Left lobe of liver (tissue), 2 donors: ENCODE results near the gene SPSB3. TPM values are rescaled to one million over a fixed set of nuclear protein-coding genes. Genes with fewer than 3 reads are reported as not detected.
"Not testable (repeated sequence)": the region's sequence is repeated elsewhere in the genome, so short reads cannot be mapped to it uniquely, and the experiment has no call there.

Experiments used
- ATAC-seq: fragments of 200-7000 bp; cut with Tn5 transposase; one replicate; pipeline ENCODE4 v1.9.1; 2020; ENCODE audit warnings: mild to moderate bottlenecking, moderate library complexity
- DNase-seq: peaks from one replicate; pipeline ENCODE4 v3.0.0-alpha.2; 2020; ENCODE audit warnings: low spot score
- total RNA-seq: library from RNA; stranded (reverse); gene quantifications from one replicate; pipeline ENCODE4 v1.2.1, GENCODE V29; 2021
- donor health status: DM: no; HTN: no; CAD: no; lungs with moderate emphysema.
- donor health status: DM: no; HTN: yes; CAD: no.

SPSB3 gene
- total RNA-seq, 1 donor from 2014 or later: 49.1 TPM

DNA sequence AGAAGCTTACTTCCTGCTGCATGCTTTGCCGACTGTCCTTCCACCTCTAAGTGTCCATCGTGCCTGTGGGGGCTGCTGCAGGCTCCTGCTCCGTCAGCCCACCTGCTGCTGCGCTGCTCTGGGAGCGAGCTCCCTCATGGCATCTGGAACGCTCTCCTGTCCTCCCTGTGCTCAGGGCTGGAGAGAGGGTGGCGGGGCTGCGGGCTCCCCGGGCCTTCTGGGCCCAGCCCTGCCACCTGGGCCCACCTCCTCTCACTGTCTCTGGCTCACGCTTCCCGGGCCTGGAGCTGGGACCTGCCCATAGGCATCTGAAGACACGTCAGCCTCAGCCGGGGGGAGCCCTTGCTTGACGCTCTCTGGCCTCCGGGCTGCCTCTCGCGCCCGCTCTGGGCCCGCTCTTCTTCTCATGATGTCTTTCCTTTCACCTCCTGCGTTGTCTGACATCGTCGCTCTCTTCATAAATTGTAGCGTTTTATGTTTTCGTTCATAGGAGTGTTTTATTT, 38.0 kb downstream of the SPSB3 start:
- ATAC-seq (no peak), DNase-seq (no peak)

DNA sequence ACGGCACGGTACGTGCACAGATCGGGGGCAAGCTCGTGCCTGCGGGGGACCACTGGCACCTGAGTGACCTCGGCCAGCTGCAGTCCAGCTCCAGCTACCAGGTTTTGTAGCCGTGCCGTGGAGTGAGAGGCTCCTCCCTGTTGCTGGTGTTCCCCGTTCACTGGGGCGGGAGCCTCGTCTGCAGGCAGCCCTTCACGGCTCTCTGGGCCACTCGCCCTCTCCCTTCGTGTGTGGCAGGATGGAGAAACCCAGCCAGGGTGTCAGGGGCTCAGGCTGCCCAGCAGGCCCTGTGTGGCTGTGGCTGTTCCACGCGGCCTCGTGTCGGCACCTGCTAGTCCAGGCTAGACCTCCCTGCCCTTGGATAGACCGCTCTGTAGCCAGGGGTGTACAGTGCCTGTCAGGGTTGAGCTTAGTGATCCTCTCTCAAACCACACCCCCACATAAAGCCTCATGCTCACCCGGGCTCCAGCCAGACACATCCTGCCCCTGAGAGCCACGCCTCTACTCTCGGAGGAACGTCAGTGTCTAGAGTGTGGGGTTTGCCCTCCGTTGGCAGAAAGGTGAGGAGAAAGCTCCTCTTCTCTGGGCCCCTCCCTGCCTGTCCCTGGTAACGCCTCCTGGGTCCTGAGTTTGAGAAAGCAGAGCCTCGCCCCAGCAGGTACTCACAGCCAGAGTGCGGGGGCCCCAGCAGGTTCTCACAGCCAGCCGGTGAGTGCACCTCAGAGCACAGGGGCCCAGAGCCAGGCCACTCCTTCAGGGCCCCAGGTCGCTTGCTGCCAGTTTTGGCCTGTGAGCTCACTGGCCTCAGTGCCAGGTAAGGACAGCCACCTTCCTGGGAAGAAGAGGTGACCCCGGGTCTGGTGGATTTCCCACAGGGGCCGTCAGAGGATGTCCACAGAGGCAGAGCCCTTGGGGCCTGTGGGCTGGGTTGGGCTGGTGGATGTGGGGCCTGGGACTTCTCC, 38.7 kb downstream of the SPSB3 start:
- DNase-seq: no peak
- ATAC-seq: no peak

DNA sequence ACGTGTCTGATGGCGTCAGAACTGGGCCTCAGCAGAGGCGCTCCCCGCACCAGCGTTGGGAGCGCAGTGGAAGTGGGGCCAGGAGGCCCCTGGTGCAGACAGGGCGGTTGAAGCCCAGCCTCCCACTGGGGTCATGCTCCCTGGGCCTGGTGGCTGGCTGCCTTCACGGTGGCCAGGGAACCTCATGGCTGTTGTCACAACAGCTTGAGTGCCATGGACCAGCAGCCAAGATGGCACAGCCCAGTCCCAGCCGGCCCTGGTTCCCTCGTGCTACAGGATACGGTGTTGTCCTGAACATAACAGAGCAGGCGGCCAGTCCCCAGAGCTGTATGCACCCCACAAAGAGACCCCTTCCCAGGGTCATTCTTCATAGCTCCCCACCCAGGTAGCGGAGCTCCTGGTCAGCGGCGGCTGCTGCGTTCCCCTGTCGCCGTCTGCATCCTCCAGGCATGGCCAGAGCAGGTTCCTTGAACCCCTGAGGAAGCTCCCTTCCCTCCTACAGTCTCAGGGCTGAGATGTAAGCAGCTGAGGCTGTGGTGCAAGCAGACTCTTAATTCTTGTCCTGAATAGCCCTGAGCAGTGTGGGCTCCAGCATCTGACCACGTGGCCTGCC, 40.7 kb downstream of the SPSB3 start:
- DNase-seq: no peak

DNA sequence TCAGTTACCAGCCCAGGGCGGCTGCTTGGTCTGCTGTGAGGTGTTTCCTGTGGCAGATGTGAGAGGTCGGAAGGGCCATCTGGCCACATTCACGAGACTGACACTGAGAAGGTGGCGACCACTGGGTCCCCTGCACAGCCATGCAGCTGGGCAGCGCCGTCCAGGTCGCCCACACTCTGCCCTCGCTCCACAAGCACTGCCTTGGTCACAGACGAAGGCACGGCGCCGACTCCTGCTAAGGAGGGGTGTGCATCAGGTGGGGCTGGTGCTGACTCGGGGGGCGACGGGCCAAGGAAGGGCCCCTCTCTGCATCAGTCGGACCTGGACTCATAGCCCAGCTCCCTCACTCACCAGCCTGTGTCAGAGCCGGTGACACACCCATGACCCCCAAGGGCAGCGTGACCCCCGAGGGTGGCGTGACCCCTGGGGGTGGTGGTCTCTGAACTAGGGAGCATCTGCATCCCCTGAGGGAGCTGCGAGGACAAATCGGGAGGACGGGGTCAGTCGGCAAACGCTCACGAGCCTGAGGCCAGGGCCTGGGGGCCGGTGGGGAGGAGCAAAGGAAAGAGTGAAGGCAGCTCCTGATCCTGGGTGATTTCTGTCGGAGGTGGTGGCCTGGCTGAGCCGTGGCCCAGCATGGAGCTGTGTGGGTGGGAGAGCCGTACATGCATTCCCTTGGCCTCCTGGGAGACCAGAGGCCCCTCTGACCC, 41.4 kb downstream of the SPSB3 start:
- DNase-seq (no peak), ATAC-seq (no peak)

More for the DNA sequence above, 40.7 kb downstream of the SPSB3 start:
- ATAC-seq: no peak

DNA sequence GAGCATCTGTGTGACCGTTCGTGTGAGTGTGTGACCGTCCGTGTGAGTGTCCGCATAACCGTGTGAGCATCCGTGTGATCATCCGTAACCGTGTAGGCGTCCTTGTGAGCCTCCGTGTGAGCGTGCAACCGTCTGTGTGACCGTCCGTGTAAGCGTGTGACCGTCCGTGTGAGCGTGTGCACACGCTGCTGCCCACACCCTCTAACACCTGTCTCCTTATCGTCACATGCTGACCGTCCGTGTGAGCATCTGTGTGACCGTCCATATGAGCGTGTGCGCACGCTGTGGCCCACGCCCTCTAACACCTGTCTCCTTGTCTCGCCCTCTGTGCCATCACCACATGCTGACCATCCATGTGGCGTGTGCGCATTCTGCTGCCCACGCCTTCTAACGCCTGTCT, 42.1 kb downstream of the SPSB3 start:
- DNase-seq (no peak), ATAC-seq (no peak)

DNA sequence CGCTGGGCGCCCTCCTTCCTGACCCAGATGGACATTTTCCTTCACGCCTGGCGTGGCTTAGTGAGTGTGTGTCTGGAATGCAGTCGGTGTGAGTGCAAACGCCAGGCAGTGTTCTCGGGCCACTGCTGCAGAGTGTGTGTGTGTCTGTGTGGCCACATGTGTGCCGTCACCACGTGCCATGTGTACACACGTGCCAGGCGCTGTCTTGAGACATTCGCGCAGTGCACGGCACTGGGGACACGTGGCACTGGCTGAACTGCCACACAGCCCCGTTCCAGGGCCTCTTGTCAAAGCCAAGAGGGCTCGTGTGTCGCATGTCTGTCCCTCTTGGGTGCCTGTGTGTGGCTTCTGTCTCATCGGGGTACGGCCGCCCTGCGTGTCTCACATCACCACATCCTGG, 47.6 kb downstream of the SPSB3 start:
- no peak for ATAC-seq
- DNase-seq: no peak

DNA sequence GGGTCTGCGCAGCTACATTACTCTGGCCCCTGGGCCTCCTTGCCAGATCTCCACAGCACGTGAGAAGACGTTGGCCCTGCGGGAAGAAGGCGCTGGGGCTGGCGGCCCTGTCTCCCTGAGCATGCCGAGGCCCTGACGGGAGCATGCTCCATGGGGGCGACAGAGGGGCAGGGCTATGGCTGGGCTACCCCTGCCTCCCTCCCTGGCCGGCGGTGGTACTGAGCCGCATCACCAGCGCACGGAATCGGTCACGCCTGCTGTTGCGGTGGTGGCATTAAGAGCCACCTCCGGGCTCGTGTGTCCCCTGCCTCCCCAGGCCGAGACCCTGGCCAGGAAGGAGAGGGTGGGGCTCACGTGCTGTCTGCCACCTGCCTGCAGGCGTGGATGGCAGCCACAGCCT, 48.2 kb downstream of the SPSB3 start:
- ATAC-seq (no peak), DNase-seq (no peak)

DNA sequence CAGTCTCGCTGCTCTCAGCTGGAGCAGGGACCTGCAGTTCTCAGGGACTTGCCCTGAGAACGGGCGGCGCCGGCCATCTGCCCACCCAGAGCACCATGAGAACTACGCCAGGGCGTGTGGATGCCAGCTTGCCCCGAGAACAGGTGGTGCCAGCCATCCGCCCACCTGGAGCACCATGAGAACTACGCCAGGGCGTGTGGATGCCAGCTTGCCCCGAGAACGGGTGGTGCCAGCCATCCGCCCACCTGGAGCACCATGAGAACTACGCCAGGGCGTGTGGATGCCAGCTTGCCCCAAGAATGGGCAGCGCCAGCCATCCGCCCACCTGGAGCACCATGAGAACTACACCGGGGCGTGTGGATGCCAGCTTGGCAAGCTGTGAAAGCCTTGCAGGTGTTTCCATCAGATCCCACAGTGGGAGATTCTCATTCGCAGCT, 49.8 kb downstream of the SPSB3 start:
- DNase-seq, ATAC-seq: not testable (repeated sequence)

DNA sequence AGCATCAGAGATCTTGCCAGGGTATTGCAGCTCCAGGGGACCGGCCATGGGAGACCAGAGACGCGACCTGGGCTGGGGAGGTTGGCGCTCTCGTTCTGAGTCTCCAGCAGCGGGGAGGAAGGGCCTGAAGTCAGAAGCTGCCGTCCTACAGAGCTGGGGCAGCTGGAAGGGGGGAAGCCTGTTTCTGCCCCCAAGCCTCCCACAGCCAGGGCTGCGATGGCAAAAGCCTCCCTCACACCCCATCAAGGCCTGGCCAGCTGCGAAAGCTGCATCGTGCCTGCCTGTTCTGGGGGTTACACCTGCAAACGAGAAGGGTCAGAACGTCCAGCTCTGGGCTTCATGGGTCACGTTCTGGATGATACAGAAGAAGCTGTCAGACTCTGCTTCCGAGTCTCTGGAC, 50.3 kb downstream of the SPSB3 start:
- ATAC-seq: no peak
- no peak for DNase-seq

DNA sequence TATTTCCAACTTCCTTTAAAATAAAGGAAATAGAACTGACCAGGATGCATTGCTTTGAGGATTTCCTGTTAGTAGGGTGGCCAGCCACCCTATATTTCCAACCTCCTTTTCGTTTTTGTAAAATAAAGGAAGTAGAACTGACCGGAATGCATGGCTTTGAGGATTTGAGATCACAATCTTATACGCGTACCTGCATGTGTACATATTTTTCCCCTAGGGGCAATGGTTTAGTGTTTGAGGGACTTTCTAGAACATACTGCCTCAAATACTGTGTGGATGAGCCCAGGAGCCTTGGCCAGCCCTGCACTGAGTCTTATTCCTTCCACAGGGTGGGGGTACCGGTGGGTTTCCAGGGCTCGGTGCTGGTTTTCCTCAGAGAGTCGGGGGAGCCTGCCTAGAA, 50.8 kb downstream of the SPSB3 start:
- ATAC-seq (no peak), DNase-seq (no peak)

DNA sequence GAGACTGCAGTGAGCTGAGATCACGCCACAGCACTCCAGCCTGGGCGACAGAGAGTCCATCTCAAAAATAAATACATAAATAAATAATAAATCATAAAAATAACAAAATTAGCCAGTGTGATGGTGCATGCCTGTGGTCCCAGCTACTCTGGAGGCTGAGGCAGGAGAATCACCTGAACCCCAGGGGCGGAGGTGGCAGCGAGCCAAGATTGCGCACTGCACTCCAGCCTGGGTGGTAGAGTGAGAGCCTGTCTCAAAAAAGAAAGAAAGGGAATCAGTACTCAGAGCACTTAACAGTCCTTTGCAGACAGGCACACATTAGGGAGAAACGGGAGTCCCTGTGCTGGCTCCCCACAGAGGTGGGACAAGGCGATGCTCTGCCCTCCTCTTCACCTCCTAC, 51.3 kb downstream of the SPSB3 start:
- no peak for DNase-seq
- no peak for ATAC-seq

DNA sequence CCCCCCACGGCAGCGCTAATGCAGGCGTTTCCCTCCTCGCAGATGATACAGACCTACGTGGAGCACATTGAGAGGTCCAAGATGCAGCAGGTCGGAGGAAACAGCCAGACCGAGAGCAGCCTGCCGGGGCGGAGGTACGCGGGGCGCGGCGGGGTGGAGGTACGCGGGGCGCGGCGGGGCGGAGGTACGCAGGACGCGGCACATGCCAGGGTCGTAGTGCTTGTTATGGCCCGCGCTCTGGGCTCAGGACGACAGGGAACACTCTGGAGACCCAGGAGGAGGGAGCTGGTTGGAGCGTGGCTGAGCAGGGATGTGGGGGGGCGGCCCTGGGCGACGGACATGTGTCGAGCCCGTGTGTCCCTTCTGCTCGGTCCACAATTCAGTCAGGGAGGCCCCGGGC, 52.9 kb downstream of the SPSB3 start:
- no peak for ATAC-seq

DNA sequence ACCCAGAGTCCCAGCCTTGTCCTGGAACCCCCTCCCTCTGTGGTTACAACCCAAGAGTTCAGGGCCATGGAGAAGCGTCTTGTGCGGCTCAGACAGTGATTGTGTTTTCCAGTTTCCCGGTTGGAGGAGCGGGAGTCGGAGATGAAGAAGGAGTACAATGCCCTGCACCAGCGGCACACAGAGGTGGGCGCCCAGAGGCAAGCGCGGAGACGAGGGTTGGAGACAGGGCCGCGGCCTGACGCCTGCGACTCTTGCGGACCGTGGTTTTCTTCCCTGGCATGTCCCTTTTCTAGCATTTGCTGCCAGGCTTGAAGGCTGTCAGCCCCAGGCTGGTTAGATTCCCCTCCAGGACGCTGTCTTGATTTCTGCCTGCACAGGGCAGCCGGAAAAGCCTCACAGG, 53.3 kb downstream of the SPSB3 start:
- DNase-seq: no peak
- ATAC-seq: no peak

More for the DNA sequence above, 52.9 kb downstream of the SPSB3 start:
- DNase-seq: no peak

DNA sequence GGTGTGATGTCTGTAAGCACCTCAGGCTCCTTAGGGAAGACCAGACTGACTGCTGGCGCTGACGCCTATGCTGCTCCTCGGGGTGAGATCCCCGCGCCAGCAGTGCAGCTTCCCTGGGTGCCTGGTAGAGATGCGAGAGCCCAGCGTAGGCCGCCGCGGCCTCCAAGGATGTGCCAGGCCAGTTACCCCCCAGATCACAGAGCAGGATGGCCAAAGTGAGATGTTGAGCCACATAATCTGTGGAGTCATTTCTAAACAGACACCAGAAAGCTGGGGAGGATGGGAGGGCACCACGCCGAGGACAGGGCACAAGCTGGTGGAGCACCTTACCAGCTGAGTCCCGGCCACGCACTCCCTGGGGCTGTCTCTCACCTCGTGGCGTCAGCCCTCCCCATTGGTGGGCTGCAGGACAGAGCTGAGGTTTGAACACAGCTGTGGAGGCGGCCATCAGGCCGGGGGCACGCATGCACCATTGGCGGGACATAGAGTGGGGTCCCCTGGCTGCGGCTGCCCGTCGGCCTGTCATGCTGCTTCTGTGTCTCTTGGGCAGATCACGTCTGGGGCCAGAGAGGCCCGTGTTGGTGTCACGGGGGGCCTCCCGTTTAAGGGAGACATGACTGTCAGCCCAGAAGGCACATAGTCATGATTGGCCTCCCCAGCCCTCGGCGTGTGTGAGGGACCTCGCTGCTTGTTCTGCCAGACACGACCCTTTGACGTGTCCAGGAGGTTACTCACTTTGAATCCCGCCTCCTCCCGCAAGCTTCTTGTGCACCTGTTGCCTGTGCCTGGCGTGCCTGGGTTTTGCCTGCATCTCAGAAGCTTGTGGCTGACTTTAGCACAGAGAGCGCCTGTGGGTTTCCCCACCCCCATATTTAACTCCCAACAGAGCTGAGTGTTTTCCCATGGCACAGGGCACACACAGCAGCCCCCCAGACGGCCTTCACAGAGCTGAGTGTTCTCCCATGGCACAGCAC, 54.4 kb downstream of the SPSB3 start:
- DNase-seq (no peak), ATAC-seq (no peak)

Other genes with a start within 250 kb of the SPSB3 start
- 7.2 TPM for gene TMEM204, start 248.9 kb downstream of the SPSB3 start, total RNA-seq
- gene IFT140, start 170.5 kb downstream of the SPSB3 start, total RNA-seq: 5.8 TPM
- gene CRAMP1, start 170.2 kb downstream of the SPSB3 start, total RNA-seq: 6.9 TPM
- gene JPT2, start 104.3 kb downstream of the SPSB3 start, total RNA-seq: 33.1 TPM
- 30.6 TPM for gene MAPK8IP3, start 76.4 kb downstream of the SPSB3 start, total RNA-seq
- 30.9 TPM for gene NME3, start 11.0 kb downstream of the SPSB3 start, total RNA-seq
- gene EME2, start 9.8 kb downstream of the SPSB3 start, total RNA-seq: 6.8 TPM
- gene MRPS34, start 9.4 kb downstream of the SPSB3 start, total RNA-seq: 61.4 TPM
- gene NUBP2, start 389 bp upstream of the SPSB3 start, total RNA-seq: 37.9 TPM
- gene IGFALS, start 11.1 kb upstream of the SPSB3 start, total RNA-seq: 93.9 TPM
- gene HAGH, start 44.3 kb upstream of the SPSB3 start, total RNA-seq: 176 TPM
- gene FAHD1, start 44.6 kb upstream of the SPSB3 start, total RNA-seq: 53.4 TPM
- 0.20 TPM for gene MEIOB, start 89.6 kb upstream of the SPSB3 start, total RNA-seq
- not detected for gene HS3ST6, start 135.8 kb upstream of the SPSB3 start, total RNA-seq
- 124 TPM for gene MSRB1, start 160.6 kb upstream of the SPSB3 start, total RNA-seq
- not detected for gene RPL3L, start 172.1 kb upstream of the SPSB3 start, total RNA-seq
- 88.6 TPM for gene NDUFB10, start 177.0 kb upstream of the SPSB3 start, total RNA-seq
- 545 TPM for gene RPS2, start 182.3 kb upstream of the SPSB3 start, total RNA-seq
- gene RNF151, start 184.3 kb upstream of the SPSB3 start, total RNA-seq: not detected
- 18.6 TPM for gene TBL3, start 189.5 kb upstream of the SPSB3 start, total RNA-seq
- 1.7 TPM for gene NOXO1, start 198.9 kb upstream of the SPSB3 start, total RNA-seq
- 20.3 TPM for gene GFER, start 201.6 kb upstream of the SPSB3 start, total RNA-seq
- gene SYNGR3, start 207.4 kb upstream of the SPSB3 start, total RNA-seq: 0.30 TPM
- 29.9 TPM for gene ZNF598, start 227.2 kb upstream of the SPSB3 start, total RNA-seq
- gene NPW, start 237.2 kb upstream of the SPSB3 start, total RNA-seq: 8.5 TPM
- gene NHERF2, start 244.3 kb upstream of the SPSB3 start, total RNA-seq: 334 TPM